ENCODE data around the gene OR6C2.
"Not testable (repeated sequence)": the region's sequence is repeated elsewhere in the genome, so short reads cannot be mapped to it uniquely, and the experiment has no call there.

Gene OR6C2

DNA sequence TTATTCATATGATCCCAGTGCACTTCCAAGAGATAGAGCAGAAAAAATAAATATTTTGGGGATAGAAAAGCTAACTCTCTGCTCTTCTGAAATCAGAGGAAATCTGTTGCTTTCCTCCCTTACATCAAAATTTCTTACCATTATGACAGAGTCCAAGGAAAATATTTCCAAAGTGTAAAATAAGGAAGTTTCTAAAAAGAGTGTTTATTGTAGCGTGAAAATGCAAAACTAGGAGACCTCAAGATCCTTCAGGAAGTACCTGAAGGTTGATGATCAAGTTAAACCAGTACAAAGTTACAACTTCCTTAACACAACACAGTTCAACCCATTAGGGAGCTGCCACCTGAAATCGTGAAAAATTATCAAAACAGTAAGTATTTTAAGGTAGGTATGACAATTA lies at the start of gene OR6C2:
OR6C2 (plus strand) TSS at position 301 of the 400 bp plus-strand sequence. CDS start 8,138 bp downstream, outside the sequence.
- DNase-seq (ENCODE audit: low spot score), result no peak

DNA sequence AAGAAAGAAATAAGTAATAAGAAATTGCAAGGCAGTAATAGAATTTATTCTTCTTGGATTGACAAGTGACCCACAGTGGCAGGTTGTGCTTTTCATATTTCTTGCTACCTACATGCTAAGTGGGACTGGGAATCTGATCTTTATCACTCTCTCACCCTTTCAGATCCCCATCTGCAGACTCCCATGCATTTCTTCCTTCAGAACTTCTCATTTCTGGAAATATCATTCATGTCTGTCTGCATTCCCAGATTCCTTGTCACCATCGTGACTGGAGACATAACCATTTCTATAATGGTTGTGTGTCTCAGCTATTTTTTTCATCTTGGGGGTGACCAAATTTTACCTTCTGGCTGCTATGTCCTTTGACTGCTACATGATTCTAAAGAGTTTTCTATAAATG lies 47.5 kb upstream of the OR6C2 start:
- DNase-seq (ENCODE audit: low spot score), result no peak

DNA sequence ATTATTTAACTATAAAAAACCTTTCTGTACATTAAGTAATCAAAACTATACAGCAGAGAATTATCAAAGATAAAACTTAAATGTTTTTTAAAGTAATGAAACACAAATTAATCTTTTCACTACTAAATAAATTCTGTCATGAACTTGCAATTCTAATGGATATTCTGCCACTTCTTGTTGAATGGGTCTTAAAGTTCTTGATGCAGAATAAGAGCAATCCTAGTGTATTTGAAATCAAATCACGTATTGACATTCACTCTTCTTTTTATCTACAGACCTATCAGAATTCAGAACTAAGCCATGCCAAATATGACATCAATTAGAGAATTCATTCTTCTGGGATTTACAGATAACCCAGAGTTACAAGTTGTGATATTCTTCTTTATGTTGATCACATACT lies 43.6 kb upstream of the OR6C2 start, which contains the start of gene OR6C65:
OR6C65 (plus strand) TSS at position 301 of the 400 bp plus-strand sequence; CDS start at position 301, 0 bp downstream.
- no peak for DNase-seq (ENCODE audit: low spot score)

DNA sequence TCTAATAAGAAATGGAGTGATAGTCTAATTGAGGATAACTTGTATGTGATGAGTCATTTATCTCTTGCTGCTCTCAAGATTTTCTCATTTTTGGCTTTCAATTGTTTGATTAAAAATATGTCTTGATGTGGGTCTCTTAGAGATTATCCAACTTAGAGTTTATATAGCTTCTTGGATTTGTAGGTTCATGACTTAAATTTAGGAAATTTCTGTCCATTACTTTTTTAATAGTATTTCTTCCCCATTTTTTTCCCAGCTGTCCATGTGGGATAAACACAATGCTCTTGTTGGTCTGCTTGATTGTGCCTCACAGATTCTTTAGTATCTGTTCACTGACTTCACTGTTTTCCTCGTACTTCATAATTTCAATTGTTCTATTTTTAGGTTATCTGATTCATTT lies 36.0 kb upstream of the OR6C2 start:
- no peak for DNase-seq (ENCODE audit: low spot score)

DNA sequence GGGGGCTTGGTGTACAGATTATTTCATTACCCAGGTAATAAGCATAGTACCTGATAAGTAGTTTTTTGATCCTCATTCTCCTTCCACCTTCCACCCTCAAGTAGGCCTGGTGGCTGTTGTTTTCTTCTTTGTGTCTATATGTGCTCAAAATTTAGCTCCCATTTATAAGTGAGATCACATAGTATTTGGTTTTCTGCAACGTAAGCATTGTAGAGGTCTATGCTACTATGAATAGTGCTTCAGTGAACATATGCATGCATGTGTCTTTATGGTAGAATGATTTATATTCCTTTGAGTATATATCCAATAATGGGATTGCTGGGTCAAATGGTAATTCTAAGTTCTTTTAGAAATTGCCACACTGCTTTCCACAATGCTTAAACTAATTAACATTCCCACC lies 34.7 kb upstream of the OR6C2 start:
- not testable (repeated sequence) for DNase-seq (ENCODE audit: low spot score)

DNA sequence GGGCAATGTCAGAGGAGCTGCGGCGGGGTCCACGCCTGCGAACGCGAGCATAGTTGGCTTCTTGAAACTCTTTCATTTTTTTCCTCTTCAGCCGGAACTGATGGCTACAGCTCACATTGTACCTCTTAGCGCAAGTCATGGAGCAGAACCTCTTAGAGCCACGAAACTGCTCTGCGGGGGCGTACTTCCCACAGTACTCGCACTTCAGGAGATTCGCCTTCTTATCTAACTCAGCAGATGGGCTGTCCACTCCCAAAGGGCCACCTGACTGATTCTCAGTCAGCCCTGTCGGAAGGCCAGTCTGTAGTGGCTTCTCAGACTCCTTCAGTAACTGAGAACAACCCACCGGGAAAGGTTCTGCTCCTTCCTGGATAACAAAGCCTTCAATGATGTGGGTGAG lies 31.7 kb upstream of the OR6C2 start:
- not testable (repeated sequence) for DNase-seq (ENCODE audit: low spot score)

DNA sequence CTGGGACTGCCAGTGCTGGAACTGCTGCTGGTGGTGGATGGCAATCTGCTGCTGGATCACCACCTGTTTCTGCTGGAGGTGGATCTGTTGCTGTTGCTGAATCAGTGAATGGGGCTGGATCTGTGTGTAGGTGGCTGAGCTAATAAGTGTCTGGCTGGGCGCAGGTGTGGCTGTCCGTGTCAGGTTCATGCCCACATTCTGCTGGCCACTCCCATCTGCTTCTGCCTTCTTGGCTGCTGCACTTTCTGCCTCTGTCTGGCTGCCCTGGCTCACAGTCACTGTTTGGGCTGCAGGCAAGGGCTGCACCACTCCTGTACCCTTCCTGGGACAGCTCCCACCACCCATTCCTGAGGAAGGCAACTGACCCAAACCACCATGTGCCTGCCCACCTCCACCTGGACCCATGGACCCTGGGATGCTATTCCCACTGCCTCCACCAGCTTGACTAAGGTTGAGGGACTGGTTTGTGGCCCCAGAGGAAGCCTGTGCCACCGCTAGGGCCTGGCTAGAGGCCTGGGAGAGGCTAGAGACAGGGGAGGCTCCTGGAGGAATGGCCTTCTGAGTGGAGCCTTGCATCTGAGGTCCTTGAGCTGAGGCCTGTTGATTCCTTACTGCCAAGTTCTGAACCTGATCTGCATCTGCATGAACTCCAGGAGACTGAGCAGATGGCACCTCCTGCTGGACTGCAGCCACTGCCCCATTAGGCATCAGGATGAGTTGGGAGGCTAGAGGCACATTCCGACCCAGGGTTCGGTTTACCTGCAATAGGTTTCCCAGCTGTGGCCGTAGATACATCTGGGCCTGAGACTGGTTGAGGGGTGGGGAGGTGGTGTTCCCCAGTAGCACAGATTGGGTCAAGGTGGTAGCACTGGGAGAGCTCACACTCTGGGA lies 30.1 kb upstream of the OR6C2 start:
- not testable (repeated sequence) for DNase-seq (ENCODE audit: low spot score)

DNA sequence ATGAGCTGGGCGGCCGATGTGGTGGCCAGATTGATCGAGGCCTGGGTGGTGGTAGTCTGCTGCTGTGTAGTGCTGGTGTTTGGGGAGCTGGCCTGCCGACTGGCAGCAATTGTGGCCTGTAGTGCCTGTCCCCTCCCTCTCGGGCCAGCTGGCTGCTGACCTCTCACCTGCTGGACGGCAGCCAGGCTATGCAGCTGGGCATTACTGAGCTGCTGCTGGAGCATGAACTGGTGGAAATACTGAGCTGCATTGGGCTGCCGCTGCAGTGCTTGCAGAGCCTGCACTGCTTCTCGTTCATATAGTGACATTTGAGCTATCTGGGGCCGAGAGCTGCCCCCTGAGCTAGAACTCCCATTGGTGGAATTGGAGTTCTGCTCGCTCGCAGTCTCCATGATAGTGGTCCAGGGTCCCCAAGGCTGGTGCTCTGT lies 29.5 kb upstream of the OR6C2 start:
- not testable (repeated sequence) for DNase-seq (ENCODE audit: low spot score)

DNA sequence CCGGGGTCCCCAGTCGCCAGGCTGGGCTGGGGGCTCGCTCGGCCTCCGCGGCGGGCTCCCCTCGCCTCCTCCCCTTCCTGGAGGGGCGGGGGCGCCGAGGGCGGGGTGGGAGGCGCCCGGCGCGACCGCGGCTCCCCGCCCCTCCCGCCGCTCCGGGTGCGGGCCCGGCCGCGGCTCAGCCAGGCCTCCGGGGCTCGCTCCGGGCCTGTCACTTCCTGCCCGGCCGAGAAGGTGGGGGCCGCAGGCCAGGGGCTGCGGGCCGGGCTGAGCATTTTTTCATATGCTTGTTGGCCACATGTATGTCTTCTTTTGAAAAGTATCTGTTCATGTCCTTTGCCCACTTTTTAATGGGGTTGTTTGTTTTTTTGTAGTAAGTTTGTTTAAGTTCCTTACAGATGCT lies 29.0 kb upstream of the OR6C2 start:
- not testable (repeated sequence) for DNase-seq (ENCODE audit: low spot score)

DNA sequence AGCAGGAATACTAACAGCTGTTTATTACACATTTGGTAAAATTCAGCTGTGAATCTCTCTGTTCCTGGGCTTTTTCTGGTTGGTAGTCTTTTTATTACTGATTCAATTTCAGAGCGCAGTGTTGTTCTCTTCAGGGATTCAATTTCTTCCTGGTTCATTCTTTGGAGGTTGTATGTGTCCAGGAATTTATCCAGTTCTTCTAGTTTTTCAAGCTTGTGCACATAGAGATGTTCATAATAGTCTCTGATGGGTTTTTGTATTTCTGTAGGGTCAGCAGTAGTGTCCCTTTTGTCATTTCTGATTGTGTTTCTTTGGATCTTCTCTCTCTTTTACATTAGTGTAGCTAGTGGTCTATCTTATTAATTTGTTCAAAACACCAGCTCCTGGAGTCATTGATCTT lies 26.9 kb upstream of the OR6C2 start:
- no peak for DNase-seq (ENCODE audit: low spot score)

DNA sequence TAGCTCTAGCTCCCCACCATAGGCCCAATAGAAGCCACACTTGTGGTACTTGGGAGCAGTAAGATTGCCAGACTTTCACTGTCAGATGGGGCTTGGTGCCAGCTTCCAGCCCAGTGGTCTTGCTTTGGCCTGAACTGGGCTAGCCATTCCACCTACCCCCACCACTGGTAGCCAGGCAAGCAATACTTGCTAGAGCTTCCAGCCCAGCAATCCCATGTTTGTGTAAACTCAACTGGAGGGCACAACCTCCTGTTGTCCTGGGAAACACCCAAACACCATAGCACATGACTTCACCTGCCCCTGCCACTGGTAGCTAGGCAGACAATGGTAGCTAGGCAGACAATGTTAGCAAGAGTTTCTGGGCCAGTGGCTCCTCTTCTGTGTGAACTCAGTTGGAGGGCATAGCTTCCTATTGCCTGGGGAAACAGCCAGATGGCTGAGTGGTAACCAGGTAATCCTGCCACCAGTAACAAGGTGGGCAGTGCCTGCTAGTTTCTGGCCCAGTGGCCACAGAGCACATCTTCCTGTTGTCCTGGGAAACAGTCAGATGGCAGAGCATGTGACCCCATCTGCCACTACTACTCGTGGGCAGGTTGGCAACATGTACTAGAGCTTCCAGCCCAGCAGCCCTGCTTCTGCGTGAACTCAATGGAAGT lies 23.4 kb upstream of the OR6C2 start:
- no peak for DNase-seq (ENCODE audit: low spot score)

DNA sequence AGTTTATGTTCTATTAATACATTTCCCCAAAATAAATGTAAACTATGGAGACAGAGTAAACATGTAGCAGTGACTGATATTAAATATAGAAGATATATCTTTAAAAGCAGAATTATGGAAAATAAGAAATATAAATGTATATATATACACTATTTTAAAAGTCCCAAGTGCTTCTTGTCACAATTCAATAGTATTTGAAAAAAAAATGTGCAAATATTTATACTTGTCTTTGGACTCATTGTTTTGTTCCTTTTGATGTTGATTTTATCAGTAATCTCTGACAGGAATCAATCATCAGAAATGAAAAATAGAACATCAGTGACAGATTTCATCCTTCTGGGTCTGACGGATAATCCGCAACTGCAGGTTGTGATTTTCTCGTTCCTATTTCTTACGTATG lies 17.9 kb upstream of the OR6C2 start, which contains the start of gene OR6C76:
OR6C76 (plus strand) TSS at position 301 of the 400 bp plus-strand sequence; CDS start at position 301, 0 bp downstream.
- no peak for DNase-seq (ENCODE audit: low spot score)

DNA sequence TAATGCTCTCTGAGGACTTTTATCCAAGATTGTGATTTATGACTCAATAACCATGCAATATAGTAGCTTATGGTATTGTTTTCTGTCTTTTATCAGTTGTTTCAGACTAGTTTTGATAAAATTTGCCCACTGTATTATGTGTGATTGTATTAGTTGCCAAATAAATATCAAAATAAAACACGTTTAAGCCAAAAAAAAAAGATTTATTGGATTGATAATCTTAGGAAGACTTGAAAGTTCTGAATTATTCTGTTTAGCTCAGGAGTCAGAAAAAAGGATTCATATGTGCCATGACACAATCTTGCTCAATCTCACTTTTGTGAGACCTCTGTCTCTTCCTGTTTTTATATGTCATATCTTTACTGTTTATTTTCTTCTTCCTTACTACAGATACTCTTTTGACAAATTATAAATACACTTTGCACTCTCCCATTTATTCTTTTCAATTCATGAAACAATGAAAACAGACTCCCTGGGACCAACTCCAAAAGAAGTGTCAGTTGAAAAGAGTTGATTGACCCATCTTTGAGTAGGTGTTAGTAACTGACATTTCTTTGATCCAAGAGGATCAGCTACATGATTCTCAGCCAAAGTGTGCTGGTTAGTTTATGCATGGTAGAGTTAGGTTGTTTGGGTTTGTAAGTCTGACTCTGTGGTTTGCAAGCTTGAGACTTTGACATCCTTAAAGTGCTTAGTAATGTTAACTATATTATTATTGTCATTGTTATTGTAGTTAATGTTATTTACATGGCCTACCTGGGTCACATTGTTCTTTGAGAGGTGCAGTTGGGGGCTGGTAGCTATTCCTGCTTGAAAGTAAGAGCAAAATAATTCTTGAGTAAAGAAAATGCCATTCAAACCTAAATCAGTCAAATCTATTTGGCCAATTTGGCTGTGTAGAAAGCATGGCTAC lies 15.3 kb upstream of the OR6C2 start:
- DNase-seq (ENCODE audit: low spot score), result no peak

DNA sequence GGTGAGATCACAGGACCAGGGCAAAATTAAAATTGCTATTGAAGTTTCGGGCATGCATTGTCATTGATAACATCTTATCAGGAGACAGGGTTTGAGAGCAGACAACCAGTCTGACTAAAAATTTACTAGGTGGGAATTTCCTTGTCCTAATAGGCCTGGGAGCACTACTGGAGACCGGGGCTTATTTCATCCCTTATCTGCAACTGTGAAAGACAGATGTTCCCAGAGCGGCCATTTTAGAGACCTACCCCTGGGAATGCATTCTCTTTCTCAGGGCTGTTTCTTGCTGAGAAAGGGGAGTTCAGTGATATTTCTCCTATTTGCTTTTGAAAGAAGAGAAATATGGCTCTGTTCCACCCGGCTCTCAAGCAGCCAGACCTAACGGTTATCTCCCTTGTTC lies 2.6 kb upstream of the OR6C2 start:
- not testable (repeated sequence) for DNase-seq (ENCODE audit: low spot score)

DNA sequence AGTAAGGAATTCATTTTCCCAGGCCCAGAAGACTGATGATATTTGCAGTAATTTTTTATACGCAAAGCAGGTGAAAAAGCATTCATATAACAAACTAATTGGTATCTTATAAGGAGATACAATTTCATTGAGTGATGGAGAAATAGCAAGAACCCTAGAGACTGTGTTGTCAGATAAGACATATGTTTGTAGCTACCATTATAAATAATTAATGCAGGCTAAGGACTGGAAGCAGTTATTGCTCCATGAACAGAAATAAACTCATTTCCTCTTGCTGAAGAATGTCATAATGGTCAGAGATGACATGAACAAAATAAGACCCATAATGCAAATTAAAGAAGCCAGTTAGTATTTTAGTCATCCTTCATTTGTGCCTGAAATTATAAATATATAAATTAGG lies 1.5 kb downstream of the OR6C2 start:
- DNase-seq (ENCODE audit: low spot score), result no peak

DNA sequence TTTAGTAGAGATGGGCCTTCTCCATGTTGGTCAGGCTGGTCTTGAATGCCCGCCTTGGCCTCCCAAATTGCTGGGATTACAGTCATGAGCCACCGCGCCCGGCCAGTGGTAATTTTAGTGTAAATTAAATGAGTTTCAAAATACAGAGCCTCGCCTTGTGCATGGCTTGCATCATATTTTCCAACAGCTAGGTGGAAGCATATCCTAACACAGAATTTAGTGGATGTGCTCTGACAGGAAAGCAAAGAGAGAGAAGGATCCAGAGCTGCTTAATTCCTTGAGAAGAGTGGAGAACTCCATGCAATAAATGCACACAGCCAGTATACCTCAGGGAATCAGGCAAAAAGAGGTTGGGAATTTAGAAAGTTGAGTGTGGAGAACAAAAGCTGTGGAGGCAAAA lies 2.5 kb downstream of the OR6C2 start:
- DNase-seq (ENCODE audit: low spot score), result no peak

DNA sequence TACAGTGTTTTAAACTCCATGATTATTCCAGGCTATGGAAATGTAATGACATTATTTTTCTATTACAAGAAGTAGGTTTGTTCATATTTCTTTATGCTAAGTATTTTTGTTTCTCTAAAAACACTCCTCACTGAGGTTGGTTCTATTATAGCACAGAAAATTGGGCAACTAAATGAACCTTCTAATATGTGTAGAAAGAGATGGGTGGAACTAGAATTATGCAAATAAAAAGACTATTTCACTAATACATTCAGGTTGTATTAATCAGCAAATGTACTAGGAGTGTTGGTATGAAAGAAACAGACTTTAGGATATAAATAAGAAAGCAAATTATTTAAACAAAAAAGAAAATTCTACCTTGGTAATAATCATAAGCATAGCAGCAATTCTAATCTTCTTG lies 4.9 kb downstream of the OR6C2 start:
- no peak for DNase-seq (ENCODE audit: low spot score)

DNA sequence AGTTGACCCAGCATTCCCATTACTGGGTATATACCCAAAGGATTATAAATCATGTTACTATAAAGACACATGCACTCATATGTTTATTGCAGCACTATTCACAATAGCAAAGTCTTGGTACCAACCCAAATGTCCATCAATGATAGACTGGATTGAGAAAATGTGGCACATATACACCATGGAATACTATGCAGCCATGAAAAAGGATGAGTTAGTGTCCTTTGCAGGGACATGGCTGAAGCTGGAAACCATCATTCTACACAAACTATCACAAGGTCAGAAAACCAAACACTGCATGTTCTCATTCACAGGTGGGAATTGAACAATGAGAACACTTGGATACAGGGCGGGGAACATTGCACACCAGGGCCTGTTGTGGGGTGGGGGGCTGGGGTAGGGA lies 21.1 kb downstream of the OR6C2 start:
- DNase-seq (ENCODE audit: low spot score), result not testable (repeated sequence)

DNA sequence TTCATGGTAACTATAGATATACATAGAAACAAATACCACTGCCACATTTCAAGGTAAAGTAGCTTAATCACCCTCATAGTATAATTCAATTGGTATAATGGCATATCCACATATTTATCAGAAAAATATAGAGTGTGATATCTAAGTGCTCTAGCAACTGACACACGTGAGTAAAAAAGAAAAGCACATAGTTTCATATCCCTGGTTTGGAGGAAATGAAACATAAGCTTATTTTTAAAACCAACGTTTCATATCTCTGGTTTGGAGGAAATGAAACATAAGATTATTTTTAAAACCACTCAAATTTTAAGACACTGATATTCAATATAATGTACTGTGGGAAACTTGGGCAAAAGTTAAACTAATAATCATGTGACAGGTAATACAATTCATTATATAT lies 24.0 kb downstream of the OR6C2 start:
- no peak for DNase-seq (ENCODE audit: low spot score)

DNA sequence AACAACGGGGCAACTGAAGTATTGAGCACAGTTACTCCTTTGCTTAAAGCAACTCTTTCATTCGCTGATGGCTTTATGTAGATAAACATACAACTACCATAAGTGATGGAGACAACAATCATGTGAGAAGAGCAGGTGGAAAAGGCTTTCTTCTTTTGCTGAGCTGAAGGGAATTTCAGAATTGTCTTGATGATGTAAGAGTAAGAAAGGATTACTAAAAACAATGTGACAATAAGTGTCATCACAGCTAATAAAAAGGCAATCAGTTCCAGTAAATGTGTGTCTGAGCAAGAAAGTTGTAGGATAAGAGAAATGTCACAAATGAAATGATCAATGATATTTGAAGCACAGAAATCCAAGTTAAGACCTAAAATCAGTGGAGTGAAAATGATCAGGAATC lies 25.4 kb downstream of the OR6C2 start:
- no peak for DNase-seq (ENCODE audit: low spot score)

DNA sequence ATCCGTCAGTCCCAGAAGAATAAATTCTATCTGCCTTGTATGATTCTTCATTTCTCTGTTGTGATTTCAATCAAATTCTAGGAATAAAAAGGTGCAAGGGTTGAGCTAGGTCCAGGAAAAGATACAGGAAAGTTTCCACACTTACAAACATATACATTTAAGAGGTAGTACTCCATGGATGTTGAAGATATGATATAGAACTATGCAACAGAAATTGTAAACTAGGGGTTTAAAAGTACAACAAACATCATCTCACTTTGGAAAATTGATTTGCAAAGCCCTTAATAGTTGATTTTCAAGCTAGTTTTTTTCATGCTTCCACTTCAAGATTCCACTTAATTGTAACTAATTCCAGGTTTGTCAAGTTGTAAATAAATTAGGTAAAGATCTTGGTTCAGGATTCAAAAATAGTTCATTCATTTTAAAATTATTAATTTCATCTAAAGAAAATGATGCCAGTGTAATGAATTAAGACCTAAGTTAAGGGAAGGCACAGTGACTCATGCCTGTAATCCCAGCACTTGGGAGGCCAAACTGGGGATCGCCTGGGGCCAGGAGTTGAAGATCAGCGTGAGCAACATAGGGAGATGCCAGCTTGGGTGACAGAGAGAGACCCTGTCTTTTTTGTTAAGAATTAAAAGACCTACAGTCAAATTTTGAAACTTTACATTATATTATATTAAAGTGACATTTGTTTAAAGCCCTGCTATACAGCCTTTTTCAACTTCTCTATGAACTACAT lies 26.4 kb downstream of the OR6C2 start, which contains the start of gene OR6C70:
OR6C70 (minus strand) TSS at position 51 of the 742 bp plus-strand sequence; CDS start at position 51, 0 bp downstream.
- DNase-seq (ENCODE audit: low spot score), result no peak
